Coronary artery (tissue), 2 donors: ENCODE data around the gene SLC16A12.
A peak's percentile ranks its signal among the peaks of the same experiment; 100 is the strongest.
"Not testable (repeated sequence)": the region's sequence is repeated elsewhere in the genome, so short reads cannot be mapped to it uniquely, and the experiment has no call there.

Experiments used
- DNase-seq: peaks from one replicate; pipeline ENCODE4 v3.0.0-alpha.2; 2017; ENCODE audit warnings: low spot score
- H3K27ac ChIP-seq, 2 donors: fragments of 200-600 bp; sonication (generic); one replicate each; pipeline ENCODE4 v1.5.1; 2016 to 2019
- H3K4me3 ChIP-seq: fragments of 200-600 bp; sonication (generic); 2 replicates; pipeline ENCODE4 v1.5.1; 2016; ENCODE audit warnings: mild to moderate bottlenecking, moderate library complexity
- CTCF ChIP-seq: fragments of 200-600 bp; sonication (generic); IDR thresholded peaks from one replicate; pipeline ENCODE4 v1.5.1; 2019; ENCODE audit warnings: antibody characterized with exemption

Gene SLC16A12

GRCh38 chr10:89398003-89398749 is 137.2 kb downstream of the SLC16A12 start:
- no peak overlapping the region for H3K27ac ChIP-seq
- no peak for TF ChIP-seq CTCF
- no peak overlapping the region for H3K4me3 ChIP-seq
- DNase-seq: no peak

GRCh38 chr10:89395141-89395540 is 140.3 kb downstream of the SLC16A12 start:
- no peak for TF ChIP-seq CTCF
- no peak overlapping the region for H3K27ac ChIP-seq
- no peak overlapping the region for H3K4me3 ChIP-seq
- no peak for DNase-seq

GRCh38 chr10:89393898-89394297 is 141.5 kb downstream of the SLC16A12 start:
- DNase-seq: no peak
- H3K4me3 ChIP-seq: peak overlapping the region; percentile 80
- TF ChIP-seq CTCF: no peak
- no peak overlapping the region for H3K27ac ChIP-seq

GRCh38 chr10:89392974-89393373 is 142.4 kb downstream of the SLC16A12 start:
- Histone ChIP-seq H3K27ac (peak overlapping the region; percentile 63 to 87), H3K4me3 (peak overlapping the region; percentile 80)
- TF ChIP-seq CTCF: no peak
- DNase-seq: no peak

- TF ChIP-seq CTCF: no peak
- DNase-seq: no peak
- H3K27ac ChIP-seq: peak within 1 kb of the TSS; percentile 63 to 87
- H3K4me3 ChIP-seq: peak within 1 kb of the TSS; percentile 80
Observed at GRCh38 chr10:89391907-89392756, 143.3 kb downstream of the SLC16A12 start, which contains the start of gene IFIT1. Gene IFIT1, plus strand, starts transcription at chr10:89392623. Its CDS starts 90 bp downstream, at chr10:89392713.

GRCh38 chr10:89391226-89391576 is 144.2 kb downstream of the SLC16A12 start:
- H3K27ac ChIP-seq: peak overlapping the region in 1 of 2 donors; percentile 9
- not testable (repeated sequence) for DNase-seq, H3K4me3 ChIP-seq

- no peak for DNase-seq
- Histone ChIP-seq H3K4me3 (no peak overlapping the region), H3K27ac (peak overlapping the region in 1 of 2 donors; percentile 9)
- no peak for TF ChIP-seq CTCF
Observed at GRCh38 chr10:89390476-89391225, 144.7 kb downstream of the SLC16A12 start.
